Endothelial cell of umbilical vein (primary cell): Measurements from ENCODE around the gene FRZB. TPM values are rescaled to one million over a fixed set of nuclear protein-coding genes. Genes with fewer than 3 reads are reported as not detected.
A peak's percentile ranks its signal among the peaks of the same experiment; 100 is the strongest.

ENCODE experiments used
- BruUV-seq: library from RNA; stranded (reverse); fragments of 400-500 nt; replicated peaks from 2 replicates; lab custom pipeline; 2021; lab: Mats Ljungman, UMichigan
- CTCF ChIA-PET: fragments of 300-600, 350-600 bp; sonication (Branson Sonifier 250); formaldehyde crosslinking; loops from one replicate; lab custom pipeline; 2021; ENCODE audit warnings: antibody characterized with exemption, inconsistent platforms; lab: Charles Lee
- POLR2A ChIA-PET: fragments of 300-600, 350-600 bp; sonication (Branson Sonifier 250); formaldehyde crosslinking; loops from one replicate; lab custom pipeline; 2021; ENCODE audit warnings: antibody characterized with exemption, inconsistent platforms; lab: Charles Lee
- DNase-seq: peaks from one replicate; pipeline ENCODE4 v3.0.0-alpha.2; 2011; ENCODE audit warnings: low read depth, low spot score
- FAIRE-seq: peaks from 2 replicates; lab custom pipeline; 2011; peaks lifted over from hg19 to GRCh38; lab: Jason Lieb, UNC
- H2AFZ ChIP-seq: 2 replicates; pipeline ENCODE4 v1.6.0; 2012; ENCODE audit warnings: low read depth, low read length, control low read depth, inconsistent platforms
- H3K27ac ChIP-seq: 2 replicates; pipeline ENCODE4 v1.5.1; 2011; ENCODE audit warnings: low read depth, mild to moderate bottlenecking, control low read depth, low read length, moderate library complexity; ENCODE audit not compliant: insufficient read depth
- H3K27me3 ChIP-seq, 2 experiments: 2 replicates each; pipeline versions ENCODE4 v1.6.0 to v1.6.1; 2011; ENCODE audit warnings: low read length in 2 of 2, mixed read lengths in 1 of 2; ENCODE audit not compliant: control insufficient read depth in 2 of 2, insufficient read depth in 2 of 2
- H3K36me3 ChIP-seq, 2 experiments: 2 replicates in 1 of 2; 3 replicates in 1 of 2; pipeline ENCODE4 v1.5.1; 2011; ENCODE audit warnings: low read length in 2 of 2, mild to moderate bottlenecking in 1 of 2, moderate library complexity in 1 of 2; ENCODE audit not compliant: control insufficient read depth in 2 of 2, insufficient read depth in 2 of 2; ENCODE audit errors: extremely low read depth in 1 of 2
- H3K4me1 ChIP-seq: 3 replicates; pipeline ENCODE4 v1.5.1; 2011; ENCODE audit warnings: mild to moderate bottlenecking, low read length; ENCODE audit not compliant: control insufficient read depth, insufficient read depth; ENCODE audit errors: extremely low read depth
- H3K4me2 ChIP-seq: 2 replicates; pipeline ENCODE4 v1.6.1; 2011; ENCODE audit warnings: low read length, control low read depth, mixed read lengths; ENCODE audit not compliant: insufficient read depth
- H3K4me3 ChIP-seq, 3 experiments: fragments of 200-600 bp in 1 of 3; sonication (generic), shearing (Covaris generic) in 1 of 3; replicated peaks in 1 of 3; 2 replicates each; pipeline ENCODE4 v1.5.1; 2011 to 2016; ENCODE audit warnings: control low read depth in 3 of 3, low read length in 3 of 3, mild to moderate bottlenecking in 2 of 3, inconsistent platforms in 1 of 3, low read depth in 1 of 3, moderate library complexity in 1 of 3; ENCODE audit not compliant: insufficient read depth in 1 of 3
- H3K79me2 ChIP-seq: 2 replicates; pipeline ENCODE4 v1.6.0; 2012; ENCODE audit warnings: low read length, inconsistent platforms; ENCODE audit not compliant: control insufficient read depth, insufficient read depth
- H3K9ac ChIP-seq: replicated peaks from 2 replicates; pipeline ENCODE3; 2011; ENCODE audit warnings: low read length, control low read depth; ENCODE audit not compliant: insufficient read depth; ENCODE audit errors: extremely low read depth
- H3K9me1 ChIP-seq: replicated peaks from 3 replicates; pipeline ENCODE4 v1.6.0; 2011; ENCODE audit warnings: mild to moderate bottlenecking, low read length; ENCODE audit not compliant: control insufficient read depth, insufficient read depth; ENCODE audit errors: extremely low read depth
- H3K9me3 ChIP-seq: replicated peaks from 2 replicates; pipeline ENCODE4 v1.5.1; 2012; ENCODE audit warnings: low read length, inconsistent platforms; ENCODE audit not compliant: control insufficient read depth, insufficient read depth
- H4K20me1 ChIP-seq: replicated peaks from 2 replicates; pipeline ENCODE3; 2011; ENCODE audit warnings: mild to moderate bottlenecking, low read length; ENCODE audit not compliant: control insufficient read depth, insufficient read depth; ENCODE audit errors: extremely low read depth
- CTCF ChIP-seq, 2 donors: IDR thresholded peaks; 1 replicate in 1 of 2; 2 replicates in 1 of 2; pipeline ENCODE4 v1.5.1; 2011; ENCODE audit warnings: low read length in 2 of 2, mild to moderate bottlenecking in 2 of 2, moderate library complexity in 2 of 2, control low read depth in 1 of 2, inconsistent platforms in 1 of 2, low read depth in 1 of 2; ENCODE audit not compliant: insufficient read depth in 1 of 2; ENCODE audit errors: extremely low read depth in 1 of 2
- EZH2 ChIP-seq: IDR thresholded peaks from 2 replicates; pipeline ENCODE4 v1.6.1; 2012; ENCODE audit warnings: borderline replicate concordance, low read depth, mild to moderate bottlenecking, moderate library complexity, low read length, inconsistent platforms; ENCODE audit not compliant: severe bottlenecking
- FOS ChIP-seq: IDR thresholded peaks from 2 replicates; pipeline ENCODE4 v1.6.1; 2011; ENCODE audit warnings: mild to moderate bottlenecking, low read length, moderate library complexity, borderline replicate concordance; ENCODE audit not compliant: insufficient read depth
- GATA2 ChIP-seq: IDR thresholded peaks from 2 replicates; pipeline ENCODE4 v1.7.0; 2011; ENCODE audit warnings: low read depth, mild to moderate bottlenecking, moderate library complexity, mixed read lengths, low read length; ENCODE audit not compliant: insufficient read length, insufficient read depth
- JUN ChIP-seq: IDR thresholded peaks from 2 replicates; pipeline ENCODE4 v1.6.1; 2011; ENCODE audit warnings: borderline replicate concordance, low read depth; ENCODE audit not compliant: insufficient read length, insufficient read depth
- MAX ChIP-seq: IDR thresholded peaks from 2 replicates; pipeline ENCODE4 v1.6.1; 2011; ENCODE audit not compliant: insufficient read depth, insufficient read length
- MYC ChIP-seq: IDR thresholded peaks from one replicate; pipeline ENCODE4 v1.6.1; 2011; ENCODE audit warnings: mild to moderate bottlenecking, low read depth, low read length
- POLR2A ChIP-seq: IDR thresholded peaks from 2 replicates; pipeline ENCODE4 v1.6.1; 2012; ENCODE audit warnings: low read depth, mild to moderate bottlenecking, control low read depth, low read length
- POLR2AphosphoS5 ChIP-seq: IDR thresholded peaks from 2 replicates; pipeline ENCODE4 v1.6.1; 2012; ENCODE audit warnings: low read depth, mild to moderate bottlenecking, control low read depth, low read length, moderate library complexity; ENCODE audit not compliant: insufficient read depth
- dilution Hi-C: fragments of 300-500 bp; cut with MboI; formaldehyde crosslinking; loops from one replicate; pipeline ENCODE4 v1.15.0; 2019; ENCODE audit warnings: low sequenced_read_pairs; ENCODE audit not compliant: extremely low pct_ligation_motif_present
- intact Hi-C: fragments of 100-400 bp; cut with micrococcal nuclease; formaldehyde crosslinking; loops from one replicate; pipeline ENCODE4 v1.10.0; 2022
- polyA plus RNA-seq, 4 experiments: library from polyadenylated mRNA; depleted of rRNA in 3 of 4; stranded (reverse) in 3 of 4; unstranded in 1 of 4; fragments of >200 nt; gene quantifications; 2 replicates each; pipeline versions ENCODE4 v1.2.1 to v1.2.3, GENCODE V29; 2011 to 2012; ENCODE audit warnings: missing spikeins in 1 of 4
- total RNA-seq: library from RNA; stranded (reverse); gene quantifications from 2 replicates; pipeline ENCODE4 v1.2.3, GENCODE V29; 2021

Gene FRZB
- total and polyA plus RNA-seq, 2 donors (not counting 3 experiments of a cell fraction or from before 2014, with no cell fraction given): 0.04 TPM; not detected in 1

GRCh38 chr2:182792441-182792840 is 74.0 kb downstream of the FRZB start:
- ChIA-PET CTCF (interaction anchor here (0.9 to 2.7 kb wide), 4 partner anchors 10 to 188 kb away, joined by 3 to 10 read pairs (median 6); no protein-coding TSS in a partner anchor), POLR2A (no interaction called here)
- no peaks in the 10 kb centered on the region for H3K79me2 ChIP-seq
- FAIRE-seq (no peak), DNase-seq (peak; percentile 53)
- no peak overlapping the region for H3K4me3 ChIP-seq
- TF ChIP-seq CTCF (IDR thresholded peaks at IDR 0.05; ENCODE audit: extremely low read depth in 1 of 2, insufficient read depth in 1 of 2, low read depth in 1 of 2, low read length in 2 of 2): no peak
- no peak for TF ChIP-seq POLR2AphosphoS5
- TF ChIP-seq JUN: no peak
- TF ChIP-seq FOS: no peak
- no peak for TF ChIP-seq EZH2
- TF ChIP-seq POLR2A: no peak
- TF ChIP-seq MAX: no peak
- no peak for TF ChIP-seq MYC
- TF ChIP-seq GATA2: no peak
- no peaks in the 10 kb centered on the region for H3K36me3 ChIP-seq
- intact Hi-C loops: loop anchor here (5.0 kb wide), 1 partner anchor 75 kb away; the partner anchor contains the start of gene FRZB
- H3K27me3 ChIP-seq: peaks cover 0 to 4% of the 10 kb centered on the region in 2 experiments
- no TSS peak for BruUV-seq
- no peak overlapping the region for H3K27ac ChIP-seq
- H3K4me2 ChIP-seq: no peak overlapping the region
- H3K9me1 ChIP-seq: no peaks in the 10 kb centered on the region
- peaks cover 8% of the 10 kb centered on the region for H3K4me1 ChIP-seq
- dilution Hi-C loops: no loop called here
- no peak overlapping the region for H3K9ac ChIP-seq
- no peaks in the 10 kb centered on the region for H3K9me3 ChIP-seq
- H4K20me1 ChIP-seq: no peaks in the 10 kb centered on the region
- H2AFZ ChIP-seq: no peak overlapping the region
